Ishikawa (cell line): ENCODE results near the gene PIWIL4.

ENCODE experiments used
- CEBPB ChIP-seq: IDR thresholded peaks from 2 replicates; pipeline ENCODE4 v1.6.1; 2012
- CREB1 ChIP-seq: IDR thresholded peaks from 2 replicates; pipeline ENCODE4 v1.6.1; 2012; ENCODE audit warnings: low read depth
- EGR1 ChIP-seq: IDR thresholded peaks from 2 replicates; pipeline ENCODE4 v1.6.1; 2012
- EP300 ChIP-seq: IDR thresholded peaks from 2 replicates; pipeline ENCODE4 v1.6.1; 2012; ENCODE audit warnings: borderline replicate concordance
- FOXM1 ChIP-seq: IDR thresholded peaks from 2 replicates; pipeline ENCODE4 v1.6.1; 2012; ENCODE audit warnings: low read depth, borderline replicate concordance
- NFIC ChIP-seq: IDR thresholded peaks from 2 replicates; pipeline ENCODE4 v1.6.1; 2012
- RAD21 ChIP-seq: IDR thresholded peaks from 2 replicates; pipeline ENCODE4 v1.6.1; 2012; ENCODE audit warnings: low read depth
- TAF1 ChIP-seq: IDR thresholded peaks from 2 replicates; pipeline ENCODE4 v1.6.1; 2012; ENCODE audit warnings: low read depth, mild to moderate bottlenecking
- TEAD4 ChIP-seq: IDR thresholded peaks from 2 replicates; pipeline ENCODE4 v1.6.1; 2012
- YY1 ChIP-seq: IDR thresholded peaks from 2 replicates; pipeline ENCODE4 v1.6.1; 2012; ENCODE audit warnings: low read depth
- ZBTB7A ChIP-seq: IDR thresholded peaks from 2 replicates; pipeline ENCODE4 v1.6.1; 2012; ENCODE audit warnings: low read depth
- TF ChIP-seq, protein P1 (sequence below): IDR thresholded peaks from 2 replicates; pipeline ENCODE4 v1.6.1; 2012; ENCODE audit warnings: low read depth, mild to moderate bottlenecking
- TF ChIP-seq, protein P2 (sequence below): IDR thresholded peaks from 2 replicates; pipeline ENCODE4 v1.6.1; 2012
- TF ChIP-seq, protein P3 (sequence below): IDR thresholded peaks from 2 replicates; pipeline ENCODE4 v1.6.1; 2012

DNA sequence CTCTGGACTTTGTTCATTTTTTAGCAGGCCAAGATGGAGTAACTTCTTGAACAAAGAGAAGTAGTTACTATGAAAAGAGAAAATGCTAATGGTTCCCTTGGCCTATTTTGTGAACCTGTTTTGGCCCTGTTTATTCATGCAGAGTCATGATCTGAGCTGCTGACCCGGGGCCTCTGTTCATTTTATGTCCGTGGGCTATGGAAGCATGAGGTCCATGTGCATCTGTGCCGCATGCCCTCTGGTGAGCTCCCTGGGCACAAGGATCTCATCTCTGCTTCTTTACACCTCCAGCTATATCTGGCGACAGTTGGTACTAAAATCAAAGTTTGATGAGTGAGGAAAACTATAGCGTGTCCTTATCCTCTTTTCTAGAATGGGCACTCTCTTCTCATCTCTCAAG lies 1.0 kb downstream of the PIWIL4 start:
- TF ChIP-seq TEAD4 (no peak), TAF1 (no peak), EP300 (no peak), YY1 (no peak), RAD21 (no peak), NFIC (no peak), CREB1 (no peak), ZBTB7A (no peak), CEBPB (no peak), EGR1 (no peak), FOXM1 (no peak)
- TF ChIP-seq, protein P1, sequence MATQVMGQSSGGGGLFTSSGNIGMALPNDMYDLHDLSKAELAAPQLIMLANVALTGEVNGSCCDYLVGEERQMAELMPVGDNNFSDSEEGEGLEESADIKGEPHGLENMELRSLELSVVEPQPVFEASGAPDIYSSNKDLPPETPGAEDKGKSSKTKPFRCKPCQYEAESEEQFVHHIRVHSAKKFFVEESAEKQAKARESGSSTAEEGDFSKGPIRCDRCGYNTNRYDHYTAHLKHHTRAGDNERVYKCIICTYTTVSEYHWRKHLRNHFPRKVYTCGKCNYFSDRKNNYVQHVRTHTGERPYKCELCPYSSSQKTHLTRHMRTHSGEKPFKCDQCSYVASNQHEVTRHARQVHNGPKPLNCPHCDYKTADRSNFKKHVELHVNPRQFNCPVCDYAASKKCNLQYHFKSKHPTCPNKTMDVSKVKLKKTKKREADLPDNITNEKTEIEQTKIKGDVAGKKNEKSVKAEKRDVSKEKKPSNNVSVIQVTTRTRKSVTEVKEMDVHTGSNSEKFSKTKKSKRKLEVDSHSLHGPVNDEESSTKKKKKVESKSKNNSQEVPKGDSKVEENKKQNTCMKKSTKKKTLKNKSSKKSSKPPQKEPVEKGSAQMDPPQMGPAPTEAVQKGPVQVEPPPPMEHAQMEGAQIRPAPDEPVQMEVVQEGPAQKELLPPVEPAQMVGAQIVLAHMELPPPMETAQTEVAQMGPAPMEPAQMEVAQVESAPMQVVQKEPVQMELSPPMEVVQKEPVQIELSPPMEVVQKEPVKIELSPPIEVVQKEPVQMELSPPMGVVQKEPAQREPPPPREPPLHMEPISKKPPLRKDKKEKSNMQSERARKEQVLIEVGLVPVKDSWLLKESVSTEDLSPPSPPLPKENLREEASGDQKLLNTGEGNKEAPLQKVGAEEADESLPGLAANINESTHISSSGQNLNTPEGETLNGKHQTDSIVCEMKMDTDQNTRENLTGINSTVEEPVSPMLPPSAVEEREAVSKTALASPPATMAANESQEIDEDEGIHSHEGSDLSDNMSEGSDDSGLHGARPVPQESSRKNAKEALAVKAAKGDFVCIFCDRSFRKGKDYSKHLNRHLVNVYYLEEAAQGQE, result no peak
- TF ChIP-seq, protein P2, sequence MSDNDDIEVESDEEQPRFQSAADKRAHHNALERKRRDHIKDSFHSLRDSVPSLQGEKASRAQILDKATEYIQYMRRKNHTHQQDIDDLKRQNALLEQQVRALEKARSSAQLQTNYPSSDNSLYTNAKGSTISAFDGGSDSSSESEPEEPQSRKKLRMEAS, result no peak
- TF ChIP-seq, protein P3, sequence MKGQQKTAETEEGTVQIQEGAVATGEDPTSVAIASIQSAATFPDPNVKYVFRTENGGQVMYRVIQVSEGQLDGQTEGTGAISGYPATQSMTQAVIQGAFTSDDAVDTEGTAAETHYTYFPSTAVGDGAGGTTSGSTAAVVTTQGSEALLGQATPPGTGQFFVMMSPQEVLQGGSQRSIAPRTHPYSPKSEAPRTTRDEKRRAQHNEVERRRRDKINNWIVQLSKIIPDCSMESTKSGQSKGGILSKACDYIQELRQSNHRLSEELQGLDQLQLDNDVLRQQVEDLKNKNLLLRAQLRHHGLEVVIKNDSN, result no peak
